ENCODE results near the gene KCNJ12.

The KCNJ12 gene

GRCh38 chr17:21458054-21458453 lies 81.9 kb downstream of the KCNJ12 start:
- no peak for DNase-seq (ENCODE audit: extremely low spot score)
- TF ChIP-seq L3MBTL2 (conservative IDR thresholded peaks at IDR 0.05) (no peak), HDGF (IDR thresholded peaks at IDR 0.05; ENCODE audit: borderline replicate concordance) (no peak), SUZ12 (IDR thresholded peaks at IDR 0.05) (no peak), ARNT (IDR thresholded peaks at IDR 0.05) (no peak), NFRKB (IDR thresholded peaks at IDR 0.05) (no peak), ELF4 (IDR thresholded peaks at IDR 0.05) (no peak), FOXK2 (IDR thresholded peaks at IDR 0.05) (no peak), ZNF384 (IDR thresholded peaks at IDR 0.05) (no peak)
- TF ChIP-seq, protein P1, sequence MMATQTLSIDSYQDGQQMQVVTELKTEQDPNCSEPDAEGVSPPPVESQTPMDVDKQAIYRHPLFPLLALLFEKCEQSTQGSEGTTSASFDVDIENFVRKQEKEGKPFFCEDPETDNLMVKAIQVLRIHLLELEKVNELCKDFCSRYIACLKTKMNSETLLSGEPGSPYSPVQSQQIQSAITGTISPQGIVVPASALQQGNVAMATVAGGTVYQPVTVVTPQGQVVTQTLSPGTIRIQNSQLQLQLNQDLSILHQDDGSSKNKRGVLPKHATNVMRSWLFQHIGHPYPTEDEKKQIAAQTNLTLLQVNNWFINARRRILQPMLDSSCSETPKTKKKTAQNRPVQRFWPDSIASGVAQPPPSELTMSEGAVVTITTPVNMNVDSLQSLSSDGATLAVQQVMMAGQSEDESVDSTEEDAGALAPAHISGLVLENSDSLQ (IDR thresholded peaks at IDR 0.05), result no peak
- ChIA-PET POLR2A (interaction anchor here (2.0 kb wide), 1 partner anchor 54 kb away, joined by 9 read pairs; no protein-coding TSS in a partner anchor), CTCF (interaction anchor here (2.0 kb wide), 1 partner anchor 54 kb away, joined by 27 read pairs; no protein-coding TSS in a partner anchor)

DNA sequence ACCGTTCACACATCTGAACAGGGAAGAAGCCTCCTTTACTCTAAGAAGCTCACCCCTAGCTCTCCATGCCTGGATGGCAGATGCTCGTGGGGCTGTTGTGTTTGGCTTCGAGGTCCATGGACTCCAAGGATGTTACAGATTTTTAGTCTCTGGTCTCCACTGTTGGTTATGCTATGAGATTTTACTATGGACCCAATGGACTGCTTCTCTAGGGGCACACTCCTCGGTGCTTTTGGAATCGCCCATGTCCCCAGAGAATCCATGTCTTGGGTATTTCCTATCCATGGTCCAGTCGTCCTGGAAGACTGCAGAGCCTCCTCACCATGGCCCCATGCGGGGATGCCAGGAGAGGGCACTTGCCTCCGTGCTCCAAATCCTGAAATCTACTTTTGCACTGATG lies 83.4 kb downstream of the KCNJ12 start:
- TF ChIP-seq ZNF384 (IDR thresholded peaks at IDR 0.05) (no peak), BHLHE40 (IDR thresholded peaks at IDR 0.05; ENCODE audit: borderline replicate concordance) (no peak), LEF1 (IDR thresholded peaks at IDR 0.05; ENCODE audit: borderline replicate concordance) (no peak), FOXM1 (IDR thresholded peaks at IDR 0.05; ENCODE audit: borderline replicate concordance) (no peak), SP1 (IDR thresholded peaks at IDR 0.05) (no peak), NFRKB (IDR thresholded peaks at IDR 0.05) (no peak), HDGF (IDR thresholded peaks at IDR 0.05; ENCODE audit: borderline replicate concordance) (no peak), FOXA1 (IDR thresholded peaks at IDR 0.05) (no peak), L3MBTL2 (conservative IDR thresholded peaks at IDR 0.05) (no peak), SUZ12 (IDR thresholded peaks at IDR 0.05) (no peak), TARDBP (IDR thresholded peaks at IDR 0.05) (no peak)
- TF ChIP-seq, protein P1 (IDR thresholded peaks at IDR 0.05), result no peak
- DNase-seq (ENCODE audit: extremely low spot score), result no peak
- ChIA-PET POLR2A (no interaction called here), CTCF (no interaction called here)

DNA sequence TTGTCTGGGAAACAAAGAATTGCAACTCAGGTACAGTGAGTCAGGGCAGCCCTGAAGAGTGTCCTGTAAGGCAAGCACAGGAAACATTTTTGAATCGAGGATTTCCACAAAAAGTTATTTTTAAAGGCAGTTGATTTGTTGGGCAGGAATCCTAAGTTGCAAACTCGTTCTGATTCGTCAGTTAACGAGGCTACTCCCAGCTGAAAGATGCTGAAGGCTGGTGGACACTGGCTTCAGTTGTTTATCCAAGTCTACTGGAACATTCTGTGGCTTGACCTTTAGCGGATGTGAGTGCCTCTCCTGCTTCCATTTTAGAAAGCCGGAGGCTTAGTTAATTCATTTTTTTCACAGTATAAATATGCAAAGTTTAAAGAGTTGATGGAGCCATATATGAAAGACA lies 84.2 kb downstream of the KCNJ12 start:
- CTCF ChIA-PET, result no interaction called here
- DNase-seq (ENCODE audit: extremely low spot score), result no peak
- POLR2A ChIA-PET, result no interaction called here
- TF ChIP-seq CTBP1 (IDR thresholded peaks at IDR 0.05; ENCODE audit: borderline replicate concordance) (no peak), TARDBP (IDR thresholded peaks at IDR 0.05) (no peak), HDGF (IDR thresholded peaks at IDR 0.05; ENCODE audit: borderline replicate concordance) (no peak), LEF1 (IDR thresholded peaks at IDR 0.05; ENCODE audit: borderline replicate concordance) (no peak), NFRKB (IDR thresholded peaks at IDR 0.05) (no peak), FOXA1 (IDR thresholded peaks at IDR 0.05) (no peak), SUZ12 (IDR thresholded peaks at IDR 0.05) (no peak), ZNF384 (IDR thresholded peaks at IDR 0.05) (no peak), ARNT (IDR thresholded peaks at IDR 0.05) (no peak), SP1 (IDR thresholded peaks at IDR 0.05) (no peak)
- TF ChIP-seq, protein P1 (IDR thresholded peaks at IDR 0.05), result no peak

- CTCF ChIA-PET, result no interaction called here
- POLR2A ChIA-PET, result no interaction called here
- no peak for TF ChIP-seq CTBP1 (IDR thresholded peaks at IDR 0.05; ENCODE audit: borderline replicate concordance)
- no peak for TF ChIP-seq SUZ12 (IDR thresholded peaks at IDR 0.05)
- no peak for TF ChIP-seq ARNT (IDR thresholded peaks at IDR 0.05)
- no peak for TF ChIP-seq FOXK2 (IDR thresholded peaks at IDR 0.05)
- no peak for DNase-seq (ENCODE audit: extremely low spot score)
Measured at GRCh38 chr17:21462237-21462636, 86.1 kb downstream of the KCNJ12 start.

DNA sequence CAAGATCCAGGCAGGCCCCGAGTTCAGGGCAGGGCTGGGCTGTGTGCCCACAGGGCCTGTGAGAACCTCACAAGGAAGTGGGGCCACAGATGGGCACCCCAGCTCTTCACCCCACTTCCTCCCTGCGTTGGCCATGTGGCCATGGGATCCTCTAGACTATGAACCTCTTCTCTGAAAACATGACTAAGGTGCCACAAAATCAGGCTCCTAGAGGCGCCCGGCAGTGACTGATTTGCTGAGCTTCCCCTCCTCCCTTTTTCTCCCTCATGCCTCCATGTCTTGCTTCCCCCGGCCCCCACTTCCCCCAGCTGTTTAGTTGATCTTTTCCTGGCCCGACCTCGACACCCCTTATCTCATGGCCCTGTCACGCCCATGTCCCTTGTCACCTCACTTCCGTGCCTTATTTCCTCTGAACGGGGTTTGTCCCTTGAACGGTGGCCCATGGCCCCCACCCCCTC lies 87.1 kb downstream of the KCNJ12 start:
- ChIA-PET CTCF (no interaction called here), POLR2A (no interaction called here)
- TF ChIP-seq NFRKB (IDR thresholded peaks at IDR 0.05), result no peak
- no peak for TF ChIP-seq SUZ12 (IDR thresholded peaks at IDR 0.05)
- TF ChIP-seq, protein P1 (IDR thresholded peaks at IDR 0.05), result no peak
- TF ChIP-seq FOXA1 (IDR thresholded peaks at IDR 0.05), result no peak
- no peak for TF ChIP-seq BHLHE40 (IDR thresholded peaks at IDR 0.05; ENCODE audit: borderline replicate concordance)
- no peak for TF ChIP-seq FOXK2 (IDR thresholded peaks at IDR 0.05)
- no peak for TF ChIP-seq FOXM1 (IDR thresholded peaks at IDR 0.05; ENCODE audit: borderline replicate concordance)
- TF ChIP-seq ARNT (IDR thresholded peaks at IDR 0.05), result no peak
- no peak for TF ChIP-seq LEF1 (IDR thresholded peaks at IDR 0.05; ENCODE audit: borderline replicate concordance)
- TF ChIP-seq CTBP1 (IDR thresholded peaks at IDR 0.05; ENCODE audit: borderline replicate concordance), result no peak
- no peak for TF ChIP-seq SP1 (IDR thresholded peaks at IDR 0.05)
- no peak for TF ChIP-seq L3MBTL2 (conservative IDR thresholded peaks at IDR 0.05)
- no peak for TF ChIP-seq TARDBP (IDR thresholded peaks at IDR 0.05)
- TF ChIP-seq HDGF (IDR thresholded peaks at IDR 0.05; ENCODE audit: borderline replicate concordance), result no peak
- no peak for TF ChIP-seq ZNF384 (IDR thresholded peaks at IDR 0.05)
- no peak for TF ChIP-seq ELF4 (IDR thresholded peaks at IDR 0.05)
- no peak for DNase-seq (ENCODE audit: extremely low spot score)

GRCh38 chr17:21463779-21464407 lies 87.7 kb downstream of the KCNJ12 start:
- ChIA-PET CTCF (no interaction called here), POLR2A (no interaction called here)
- no peak for DNase-seq (ENCODE audit: extremely low spot score)
- no peak for TF ChIP-seq SP1 (IDR thresholded peaks at IDR 0.05)
- TF ChIP-seq CTBP1 (IDR thresholded peaks at IDR 0.05; ENCODE audit: borderline replicate concordance), result no peak
- TF ChIP-seq L3MBTL2 (conservative IDR thresholded peaks at IDR 0.05), result no peak
- TF ChIP-seq LEF1 (IDR thresholded peaks at IDR 0.05; ENCODE audit: borderline replicate concordance), result no peak
- TF ChIP-seq, protein P1 (IDR thresholded peaks at IDR 0.05), result no peak
- TF ChIP-seq FOXA1 (IDR thresholded peaks at IDR 0.05), result no peak
- TF ChIP-seq BHLHE40 (IDR thresholded peaks at IDR 0.05; ENCODE audit: borderline replicate concordance), result no peak
- TF ChIP-seq ELF4 (IDR thresholded peaks at IDR 0.05), result no peak
- TF ChIP-seq TARDBP (IDR thresholded peaks at IDR 0.05), result no peak
- TF ChIP-seq FOXK2 (IDR thresholded peaks at IDR 0.05), result no peak
- TF ChIP-seq SUZ12 (IDR thresholded peaks at IDR 0.05), result no peak
- no peak for TF ChIP-seq ZNF384 (IDR thresholded peaks at IDR 0.05)
- no peak for TF ChIP-seq FOXM1 (IDR thresholded peaks at IDR 0.05; ENCODE audit: borderline replicate concordance)

Data from HEK293T (cell line).